ENCODE data around the gene TGFA.

DNA sequence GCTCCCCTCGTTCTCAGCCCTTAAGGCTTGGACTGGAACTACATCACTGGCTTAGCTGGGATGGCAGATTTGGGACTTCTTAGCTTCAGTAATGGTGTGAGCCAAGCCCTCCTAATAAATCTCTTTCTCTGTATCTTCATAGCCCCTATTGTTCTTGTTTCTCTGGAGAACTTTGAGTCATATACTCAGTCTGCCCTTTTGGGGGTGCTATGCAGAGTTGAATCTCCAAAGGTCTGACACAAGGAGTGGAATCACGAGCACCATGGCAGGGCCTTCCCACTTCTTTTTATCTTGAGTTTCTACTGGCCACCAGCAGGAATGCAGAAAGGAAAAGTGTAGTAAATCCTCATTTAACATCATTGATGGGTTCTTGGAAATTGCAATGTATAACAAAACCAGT lies 13.3 kb upstream of the TGFA start:
- TF ChIP-seq EP300 (IDR thresholded peaks at IDR 0.05) (no peak), POLR2AphosphoS5 (IDR thresholded peaks at IDR 0.05) (no peak), POLR2A (IDR thresholded peaks at IDR 0.05) (no peak)
- TF ChIP-seq, protein P1, sequence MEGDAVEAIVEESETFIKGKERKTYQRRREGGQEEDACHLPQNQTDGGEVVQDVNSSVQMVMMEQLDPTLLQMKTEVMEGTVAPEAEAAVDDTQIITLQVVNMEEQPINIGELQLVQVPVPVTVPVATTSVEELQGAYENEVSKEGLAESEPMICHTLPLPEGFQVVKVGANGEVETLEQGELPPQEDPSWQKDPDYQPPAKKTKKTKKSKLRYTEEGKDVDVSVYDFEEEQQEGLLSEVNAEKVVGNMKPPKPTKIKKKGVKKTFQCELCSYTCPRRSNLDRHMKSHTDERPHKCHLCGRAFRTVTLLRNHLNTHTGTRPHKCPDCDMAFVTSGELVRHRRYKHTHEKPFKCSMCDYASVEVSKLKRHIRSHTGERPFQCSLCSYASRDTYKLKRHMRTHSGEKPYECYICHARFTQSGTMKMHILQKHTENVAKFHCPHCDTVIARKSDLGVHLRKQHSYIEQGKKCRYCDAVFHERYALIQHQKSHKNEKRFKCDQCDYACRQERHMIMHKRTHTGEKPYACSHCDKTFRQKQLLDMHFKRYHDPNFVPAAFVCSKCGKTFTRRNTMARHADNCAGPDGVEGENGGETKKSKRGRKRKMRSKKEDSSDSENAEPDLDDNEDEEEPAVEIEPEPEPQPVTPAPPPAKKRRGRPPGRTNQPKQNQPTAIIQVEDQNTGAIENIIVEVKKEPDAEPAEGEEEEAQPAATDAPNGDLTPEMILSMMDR (IDR thresholded peaks at IDR 0.05), result no peak
